DOHH2 (cell line): Measurements from ENCODE around the gene ZNF17.

Experiments
- CTCF ChIP-seq: fragments of 200-600 bp; sonication (generic); IDR thresholded peaks from one replicate; pipeline ENCODE4 v1.5.1; 2014; ENCODE audit warnings: antibody characterized with exemption, mild to moderate bottlenecking, low read depth, low read length; ENCODE audit not compliant: poor library complexity, severe bottlenecking
- EZH2phosphoT487 ChIP-seq: fragments of 200-600 bp; sonication (generic); IDR thresholded peaks from 2 replicates; pipeline ENCODE4 v1.6.1; 2017; ENCODE audit warnings: borderline replicate concordance, mild to moderate bottlenecking, antibody characterized with exemption, low read length, moderate library complexity, mixed read lengths

- TF ChIP-seq CTCF (no peak), EZH2phosphoT487 (no peak)
Measured at GRCh38 chr19:57452307-57452706, 41.3 kb downstream of the ZNF17 start.
